OCI-LY7 (cell line): ENCODE measurements around the gene VPS39. TPM values are rescaled to one million over a fixed set of nuclear protein-coding genes. Genes with fewer than 3 reads are reported as not detected.

Experiments
- BruUV-seq: library from RNA; stranded (reverse); fragments of 400-500 nt; replicated peaks from 2 replicates; lab custom pipeline; 2021; lab: Mats Ljungman, UMichigan
- CTCF ChIA-PET: fragments of 300-600 bp; sonication (Branson Sonifier 250); formaldehyde crosslinking; loops from one replicate; lab custom pipeline; 2022; ENCODE audit warnings: antibody characterized with exemption; ENCODE audit not compliant: unreplicated experiment; lab: Charles Lee
- POLR2A ChIA-PET: fragments of 300-600 bp; sonication (Branson Sonifier 250); formaldehyde crosslinking; loops from one replicate; lab custom pipeline; 2022; ENCODE audit warnings: antibody characterized with exemption; lab: Charles Lee
- DNase-seq: peaks from one replicate; pipeline ENCODE4 v3.0.0-alpha.2; 2015; ENCODE audit warnings: low spot score
- H2AFZ ChIP-seq: fragments of 200-600 bp; sonication (generic), shearing (Covaris generic); 2 replicates; pipeline ENCODE4 v1.6.1; 2014; ENCODE audit warnings: mild to moderate bottlenecking, antibody characterized with exemption, low read length, moderate library complexity
- H3K27ac ChIP-seq: fragments of 200-600 bp; sonication (generic); 2 replicates; pipeline ENCODE4 v1.5.1; 2014; ENCODE audit warnings: mixed run types, low read depth, mild to moderate bottlenecking, moderate library complexity, low read length, inconsistent platforms; ENCODE audit not compliant: poor library complexity, severe bottlenecking
- H3K36me3 ChIP-seq: fragments of 200-600 bp; sonication (generic); 2 replicates; pipeline ENCODE4 v1.6.1; 2014; ENCODE audit warnings: mild to moderate bottlenecking, antibody characterized with exemption, low read length, moderate library complexity, mixed read lengths; ENCODE audit not compliant: insufficient read depth
- H3K4me1 ChIP-seq: fragments of 200-600 bp; sonication (generic); 2 replicates; pipeline ENCODE4 v1.5.1; 2014; ENCODE audit warnings: mild to moderate bottlenecking, low read length; ENCODE audit not compliant: insufficient read depth, poor library complexity, severe bottlenecking
- H3K4me2 ChIP-seq: fragments of 200-600 bp; sonication (generic); 2 replicates; pipeline ENCODE4 v1.6.1; 2014; ENCODE audit warnings: mild to moderate bottlenecking, low read length
- H3K4me3 ChIP-seq: fragments of 200-600 bp; sonication (generic); 2 replicates; pipeline ENCODE4 v1.5.1; 2014; ENCODE audit warnings: mild to moderate bottlenecking, low read depth, low read length; ENCODE audit not compliant: poor library complexity, severe bottlenecking
- H3K79me2 ChIP-seq: fragments of 200-600 bp; sonication (generic); 2 replicates; pipeline ENCODE4 v1.6.1; 2016; ENCODE audit warnings: low read depth, mild to moderate bottlenecking, low read length, moderate library complexity, mixed read lengths; ENCODE audit not compliant: insufficient read depth
- H3K9me2 ChIP-seq: fragments of 200-600 bp; sonication (generic); 2 replicates; pipeline ENCODE4 v1.6.1; 2016; ENCODE audit warnings: mild to moderate bottlenecking, low read length, mixed read lengths; ENCODE audit not compliant: insufficient read depth
- H3K9me3 ChIP-seq: fragments of 200-600 bp; sonication (generic); 2 replicates; pipeline ENCODE4 v1.6.1; 2014; ENCODE audit warnings: mild to moderate bottlenecking, mixed run types, low read length, mixed read lengths
- H4K20me1 ChIP-seq: fragments of 200-600 bp; sonication (generic); 2 replicates; pipeline ENCODE4 v1.6.1; 2014; ENCODE audit warnings: mild to moderate bottlenecking, antibody characterized with exemption, low read length, moderate library complexity, mixed read lengths; ENCODE audit not compliant: insufficient read depth
- EZH2phosphoT487 ChIP-seq: fragments of 200-600 bp; sonication (generic); IDR thresholded peaks from 2 replicates; pipeline ENCODE4 v1.6.1; 2018; ENCODE audit warnings: low read depth, borderline replicate concordance, mild to moderate bottlenecking, mixed run types, antibody characterized with exemption, low read length, moderate library complexity, mixed read lengths
- intact Hi-C: fragments of 100-400 bp; cut with micrococcal nuclease; formaldehyde crosslinking; loops from one replicate; pipeline ENCODE4 v1.10.0; 2022; ENCODE audit not compliant: unreplicated experiment
- total RNA-seq, 2 experiments: library from RNA; depleted of rRNA in 1 of 2; stranded (reverse); fragments of >200 nt in 1 of 2; shearing (Covaris generic) in 1 of 2; gene quantifications; 2 replicates each; pipeline ENCODE4 v1.2.3, GENCODE V29; 2014 to 2022
- TF ChIP-seq, protein P1 (sequence below): fragments of 200-600 bp; sonication (generic); conservative IDR thresholded peaks from 2 replicates; pipeline ENCODE4 v1.5.1; 2014; ENCODE audit warnings: mild to moderate bottlenecking, antibody characterized with exemption, low read length, moderate library complexity, mixed read lengths

The VPS39 gene
- total RNA-seq, 2 experiments from 2014 or later = 25.1 to 60.5 TPM

DNA sequence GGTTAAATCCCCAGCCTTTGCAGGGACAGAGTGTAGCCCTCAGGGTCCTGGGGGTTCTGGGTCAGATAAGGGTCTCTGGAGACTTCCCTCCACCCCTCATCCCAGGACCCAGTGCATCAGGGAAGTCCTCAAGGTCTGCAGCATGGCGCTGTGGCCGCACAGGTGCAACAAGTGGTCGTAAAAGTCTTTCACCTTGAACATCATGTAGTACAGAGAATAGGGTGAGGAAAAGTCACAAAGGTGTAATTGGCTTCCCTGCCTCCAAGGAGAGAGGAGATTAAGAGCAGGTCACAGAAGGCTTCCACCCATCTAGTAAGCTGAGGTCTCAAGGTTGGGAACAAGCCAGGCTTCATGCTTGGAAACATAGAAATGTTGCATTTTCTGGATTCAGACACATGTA, 84.6 kb downstream of the VPS39 start:
- no peak overlapping the region for H2AFZ ChIP-seq
- no peak overlapping the region for H3K27ac ChIP-seq
- no peaks in the 10 kb centered on the region for H4K20me1 ChIP-seq
- no peak for DNase-seq
- intact Hi-C loops = no loop called here
- H3K4me1 ChIP-seq = no peaks in the 10 kb centered on the region
- no peak for TF ChIP-seq EZH2phosphoT487
- TF ChIP-seq, protein P1, sequence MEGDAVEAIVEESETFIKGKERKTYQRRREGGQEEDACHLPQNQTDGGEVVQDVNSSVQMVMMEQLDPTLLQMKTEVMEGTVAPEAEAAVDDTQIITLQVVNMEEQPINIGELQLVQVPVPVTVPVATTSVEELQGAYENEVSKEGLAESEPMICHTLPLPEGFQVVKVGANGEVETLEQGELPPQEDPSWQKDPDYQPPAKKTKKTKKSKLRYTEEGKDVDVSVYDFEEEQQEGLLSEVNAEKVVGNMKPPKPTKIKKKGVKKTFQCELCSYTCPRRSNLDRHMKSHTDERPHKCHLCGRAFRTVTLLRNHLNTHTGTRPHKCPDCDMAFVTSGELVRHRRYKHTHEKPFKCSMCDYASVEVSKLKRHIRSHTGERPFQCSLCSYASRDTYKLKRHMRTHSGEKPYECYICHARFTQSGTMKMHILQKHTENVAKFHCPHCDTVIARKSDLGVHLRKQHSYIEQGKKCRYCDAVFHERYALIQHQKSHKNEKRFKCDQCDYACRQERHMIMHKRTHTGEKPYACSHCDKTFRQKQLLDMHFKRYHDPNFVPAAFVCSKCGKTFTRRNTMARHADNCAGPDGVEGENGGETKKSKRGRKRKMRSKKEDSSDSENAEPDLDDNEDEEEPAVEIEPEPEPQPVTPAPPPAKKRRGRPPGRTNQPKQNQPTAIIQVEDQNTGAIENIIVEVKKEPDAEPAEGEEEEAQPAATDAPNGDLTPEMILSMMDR = no peak
- POLR2A ChIA-PET = no interaction called here
- no peaks in the 10 kb centered on the region for H3K9me2 ChIP-seq
- no peak overlapping the region for H3K4me3 ChIP-seq
- no peaks in the 10 kb centered on the region for H3K36me3 ChIP-seq
- H3K79me2 ChIP-seq = no peaks in the 10 kb centered on the region
- BruUV-seq = no TSS peak
- no peaks in the 10 kb centered on the region for H3K9me3 ChIP-seq
- CTCF ChIA-PET = no interaction called here
- no peak overlapping the region for H3K4me2 ChIP-seq

DNA sequence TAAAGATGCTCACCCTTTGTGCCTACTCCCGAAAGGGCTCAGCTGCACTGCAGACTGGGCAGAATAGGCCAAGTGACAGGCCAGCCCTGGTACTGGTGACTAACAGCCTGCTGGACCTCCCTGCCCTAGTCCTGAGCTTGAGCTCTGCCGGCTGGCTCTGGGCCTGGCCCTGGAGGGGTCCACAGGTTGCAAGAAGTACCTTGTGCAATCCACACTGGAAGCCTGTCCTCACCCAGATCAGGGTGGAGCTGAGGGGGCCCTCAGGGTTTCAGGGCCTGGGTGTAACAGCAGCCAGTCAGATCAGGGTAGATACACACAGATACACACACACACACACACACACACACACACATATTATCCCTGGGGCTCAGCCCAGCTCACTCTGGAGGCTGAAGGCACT, 86.4 kb downstream of the VPS39 start:
- Histone ChIP-seq H4K20me1 (no peaks in the 10 kb centered on the region), H3K36me3 (no peaks in the 10 kb centered on the region), H3K27ac (no peak overlapping the region), H3K4me2 (no peak overlapping the region), H3K4me1 (no peaks in the 10 kb centered on the region), H3K9me3 (no peaks in the 10 kb centered on the region), H3K4me3 (no peak overlapping the region), H3K9me2 (no peaks in the 10 kb centered on the region), H3K79me2 (no peaks in the 10 kb centered on the region), H2AFZ (no peak overlapping the region)
- ChIA-PET CTCF (no interaction called here), POLR2A (no interaction called here)
- intact Hi-C loops = no loop called here
- no peak for DNase-seq
- BruUV-seq = no TSS peak
- TF ChIP-seq, protein P1 = no peak
- no peak for TF ChIP-seq EZH2phosphoT487

DNA sequence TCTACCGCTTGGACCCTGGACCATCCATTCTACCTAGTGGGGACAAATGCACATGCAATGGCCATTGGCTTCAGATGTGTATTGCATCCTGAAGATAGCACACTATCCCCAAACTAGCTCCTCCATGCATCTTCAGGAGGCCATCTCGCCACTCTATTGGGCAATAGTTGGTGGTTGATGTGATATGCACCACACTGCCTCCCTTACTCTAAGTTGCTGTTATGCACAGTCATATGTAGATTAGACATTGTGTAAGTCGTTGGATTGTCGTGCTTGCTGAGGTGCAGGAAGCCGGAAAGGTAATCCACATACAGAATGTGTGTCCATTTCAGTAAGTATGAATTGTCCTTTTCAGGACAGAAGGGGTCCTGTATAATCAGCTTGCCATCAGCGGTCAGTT, 87.1 kb downstream of the VPS39 start:
- DNase-seq = no peak
- TF ChIP-seq, protein P1 = no peak
- no peak for TF ChIP-seq EZH2phosphoT487
- H3K36me3 ChIP-seq = no peaks in the 10 kb centered on the region
- H3K9me3 ChIP-seq = no peaks in the 10 kb centered on the region
- H3K9me2 ChIP-seq = no peaks in the 10 kb centered on the region
- POLR2A ChIA-PET = no interaction called here
- H3K4me3 ChIP-seq = no peak overlapping the region
- H3K27ac ChIP-seq = no peak overlapping the region
- H3K4me2 ChIP-seq = no peak overlapping the region
- H3K4me1 ChIP-seq = no peaks in the 10 kb centered on the region
- intact Hi-C loops = no loop called here
- no TSS peak for BruUV-seq
- no peaks in the 10 kb centered on the region for H3K79me2 ChIP-seq
- CTCF ChIA-PET = no interaction called here
- no peaks in the 10 kb centered on the region for H4K20me1 ChIP-seq
- no peak overlapping the region for H2AFZ ChIP-seq
